Muscle layer of duodenum (tissue), 2 donors: Measurements from ENCODE around the gene ATF4.

Experiments
- H3K27ac ChIP-seq: one replicate; pipeline ENCODE4 v1.7.0; 2013; ENCODE audit warnings: mild to moderate bottlenecking, low read length
- H3K27me3 ChIP-seq: one replicate; pipeline ENCODE4 v1.7.0; 2013; ENCODE audit warnings: low read depth, mild to moderate bottlenecking, control low read depth, low read length
- H3K36me3 ChIP-seq, 2 donors: one replicate each; pipeline ENCODE4 v1.7.0; 2013; ENCODE audit warnings: low read length in 2 of 2, control low read depth in 1 of 2, mild to moderate bottlenecking in 1 of 2; ENCODE audit not compliant: insufficient read depth in 2 of 2, control insufficient read depth in 1 of 2
- H3K4me1 ChIP-seq, 2 donors: one replicate each; pipeline ENCODE4 v1.7.0; 2013; ENCODE audit warnings: low read length in 2 of 2, mild to moderate bottlenecking in 2 of 2, control low read depth in 1 of 2, moderate library complexity in 1 of 2; ENCODE audit not compliant: insufficient read depth in 2 of 2, control insufficient read depth in 1 of 2
- H3K4me3 ChIP-seq, 2 donors: one replicate each; pipeline ENCODE4 v1.7.0; 2013; ENCODE audit warnings: low read length in 2 of 2, low read depth in 1 of 2, mild to moderate bottlenecking in 1 of 2
- H3K9me3 ChIP-seq, 2 donors: one replicate each; pipeline ENCODE4 v1.7.0; 2013; ENCODE audit warnings: low read length in 2 of 2, control low read depth in 1 of 2, mild to moderate bottlenecking in 1 of 2; ENCODE audit not compliant: control insufficient read depth in 1 of 2
- donor health status: healthy.

Gene ATF4

GRCh38 chr22:39520226-39521105, at the start of gene ATF4:
Gene ATF4 (plus strand): TSS chr22:39520562. CDS start chr22:39521446, 884 bp downstream.
- Histone ChIP-seq H3K36me3 (peaks cover 41 to 42% of the 10 kb centered on the region in 2 donors), H3K27me3 (no peaks in the 10 kb centered on the region), H3K9me3 (no peaks in the 10 kb centered on the region), H3K4me1 (peaks cover 10 to 46% of the 10 kb centered on the region in 2 donors), H3K4me3 (peak within 1 kb of the TSS; percentile 85 to 95), H3K27ac (peak within 1 kb of the TSS; percentile 95)

- H3K4me3 ChIP-seq: peak overlapping the region in 1 of 2 donors; percentile 11
- H3K4me1 ChIP-seq: peaks cover 8 to 27% of the 10 kb centered on the region in 2 donors
- peak overlapping the region; percentile 64 for H3K27ac ChIP-seq
- H3K27me3 ChIP-seq: no peaks in the 10 kb centered on the region
- no peaks in the 10 kb centered on the region for H3K9me3 ChIP-seq
- H3K36me3 ChIP-seq: no peaks in the 10 kb centered on the region
Measured at GRCh38 chr22:39471381-39472141, 48.8 kb upstream of the ATF4 start.

GRCh38 chr22:39472570-39473556, 47.5 kb upstream of the ATF4 start:
- H3K27me3 ChIP-seq: no peaks in the 10 kb centered on the region
- peak overlapping the region; percentile 64 for H3K27ac ChIP-seq
- no peaks in the 10 kb centered on the region for H3K36me3 ChIP-seq
- peaks cover 8 to 27% of the 10 kb centered on the region in 2 donors for H3K4me1 ChIP-seq
- H3K9me3 ChIP-seq: no peaks in the 10 kb centered on the region
- H3K4me3 ChIP-seq: peak overlapping the region in 1 of 2 donors; percentile 30

GRCh38 chr22:39473851-39474250, 46.5 kb upstream of the ATF4 start:
- H3K36me3 ChIP-seq: no peaks in the 10 kb centered on the region
- H3K27ac ChIP-seq: peak overlapping the region; percentile 23
- no peaks in the 10 kb centered on the region for H3K9me3 ChIP-seq
- peaks cover 8 to 27% of the 10 kb centered on the region in 2 donors for H3K4me1 ChIP-seq
- H3K27me3 ChIP-seq: no peaks in the 10 kb centered on the region
- no peak overlapping the region for H3K4me3 ChIP-seq

- H3K27ac ChIP-seq: peak overlapping the region; percentile 23
- peaks cover 8 to 22% of the 10 kb centered on the region in 2 donors for H3K4me1 ChIP-seq
- H3K4me3 ChIP-seq: no peak overlapping the region
Measured at GRCh38 chr22:39474351-39475111, 45.8 kb upstream of the ATF4 start.

GRCh38 chr22:39475337-39475736, 45.0 kb upstream of the ATF4 start:
- Histone ChIP-seq H3K27ac (no peak overlapping the region), H3K27me3 (no peaks in the 10 kb centered on the region), H3K4me3 (no peak overlapping the region), H3K4me1 (peaks cover 8 to 15% of the 10 kb centered on the region in 2 donors), H3K9me3 (no peaks in the 10 kb centered on the region), H3K36me3 (no peaks in the 10 kb centered on the region)

More at GRCh38 chr22:39474351-39475111, 45.8 kb upstream of the ATF4 start:
- Histone ChIP-seq H3K27me3 (no peaks in the 10 kb centered on the region), H3K36me3 (no peaks in the 10 kb centered on the region), H3K9me3 (no peaks in the 10 kb centered on the region)

- Histone ChIP-seq H3K27ac (no peak overlapping the region), H3K36me3 (no peaks in the 10 kb centered on the region)
Measured at GRCh38 chr22:39475902-39476301, 44.5 kb upstream of the ATF4 start.

GRCh38 chr22:39476664-39477063, 43.7 kb upstream of the ATF4 start:
- peaks cover 7 to 8% of the 10 kb centered on the region in 2 donors for H3K4me1 ChIP-seq
- no peaks in the 10 kb centered on the region for H3K27me3 ChIP-seq
- no peaks in the 10 kb centered on the region for H3K36me3 ChIP-seq
- no peak overlapping the region for H3K27ac ChIP-seq
- no peak overlapping the region for H3K4me3 ChIP-seq
- no peaks in the 10 kb centered on the region for H3K9me3 ChIP-seq

More at GRCh38 chr22:39475902-39476301, 44.5 kb upstream of the ATF4 start:
- Histone ChIP-seq H3K4me1 (peaks cover 8 to 13% of the 10 kb centered on the region in 2 donors), H3K4me3 (no peak overlapping the region), H3K27me3 (no peaks in the 10 kb centered on the region), H3K9me3 (no peaks in the 10 kb centered on the region)

GRCh38 chr22:39477542-39477941, 42.8 kb upstream of the ATF4 start:
- Histone ChIP-seq H3K36me3 (no peaks in the 10 kb centered on the region), H3K4me3 (no peak overlapping the region), H3K27ac (no peak overlapping the region), H3K9me3 (no peaks in the 10 kb centered on the region), H3K4me1 (no peaks in the 10 kb centered on the region), H3K27me3 (no peaks in the 10 kb centered on the region)

- Histone ChIP-seq H3K9me3 (no peaks in the 10 kb centered on the region), H3K4me1 (no peaks in the 10 kb centered on the region), H3K36me3 (no peaks in the 10 kb centered on the region), H3K27ac (no peak overlapping the region), H3K27me3 (no peaks in the 10 kb centered on the region), H3K4me3 (no peak overlapping the region)
Measured at GRCh38 chr22:39478441-39478850, 41.9 kb upstream of the ATF4 start.
